GM12878 (cell line): ENCODE results near the gene PTAFR. TPM values are rescaled to one million over a fixed set of nuclear protein-coding genes. Genes with fewer than 3 reads are reported as not detected.

ENCODE experiments used
- ATAC-seq: fragments of 200-7000 bp; cut with Tn5 transposase; 3 replicates; pipeline ENCODE4 v1.9.1; 2020; ENCODE audit warnings: mild to moderate bottlenecking, moderate library complexity
- BruUV-seq: library from RNA; stranded (reverse); fragments of 400-500 nt; replicated peaks from 2 replicates; lab custom pipeline; 2021; lab: Mats Ljungman, UMichigan
- CTCF ChIA-PET: fragments of 300-600 bp; sonication (Branson Sonifier 250); formaldehyde crosslinking; extraction: SDS; loops from one replicate; lab custom pipeline; 2021; ENCODE audit warnings: inconsistent platforms; lab: Yijun Ruan, JAX
- POLR2A ChIA-PET: fragments of 350-600 bp; formaldehyde crosslinking; extraction: SDS; loops from one replicate; lab custom pipeline; 2021; ENCODE audit warnings: inconsistent platforms; lab: Charles Lee
- RAD21 ChIA-PET: fragments of 300-600 bp; sonication (Branson Sonifier 250); formaldehyde crosslinking; loops from one replicate; lab custom pipeline; 2023; ENCODE audit warnings: antibody characterized with exemption; ENCODE audit not compliant: unreplicated experiment; lab: Charles Lee
- SMC1A ChIA-PET: fragments of 300-600 bp; sonication (Branson Sonifier 250); formaldehyde crosslinking; loops from one replicate; lab custom pipeline; 2023; ENCODE audit not compliant: unreplicated experiment, uncharacterized antibody; lab: Charles Lee
- DNase-seq: peaks from one replicate; pipeline ENCODE4 v3.0.0-alpha.2; 2011; ENCODE audit warnings: low read depth, low spot score
- FAIRE-seq: peaks from 3 replicates; lab custom pipeline; 2011; peaks lifted over from hg19 to GRCh38; lab: Jason Lieb, UNC
- H2AFZ ChIP-seq: 2 replicates; pipeline ENCODE4 v1.6.0; 2011; ENCODE audit warnings: low read depth, low read length, control low read depth; ENCODE audit not compliant: control insufficient read depth
- H3K27ac ChIP-seq: 2 replicates; pipeline ENCODE4 v1.5.1; 2011; ENCODE audit warnings: control low read depth; ENCODE audit not compliant: control insufficient read depth, insufficient read depth
- H3K27me3 ChIP-seq, 2 experiments: replicated peaks in 1 of 2; 2 replicates each; pipeline versions ENCODE4 v1.6.0 to v1.6.1; 2011; ENCODE audit warnings: low read length in 1 of 2; ENCODE audit not compliant: control insufficient read depth in 2 of 2, insufficient read depth in 2 of 2
- H3K36me3 ChIP-seq, 2 experiments: 2 replicates each; pipeline ENCODE4 v1.5.1; 2011; ENCODE audit warnings: low read length in 1 of 2; ENCODE audit not compliant: control insufficient read depth in 2 of 2, insufficient read depth in 2 of 2
- H3K4me1 ChIP-seq: 2 replicates; pipeline ENCODE4 v1.6.1; 2011; ENCODE audit warnings: mild to moderate bottlenecking, low read length, moderate library complexity, mixed read lengths; ENCODE audit not compliant: control insufficient read depth, insufficient read depth
- H3K4me2 ChIP-seq: 2 replicates; pipeline ENCODE4 v1.6.0; 2011; ENCODE audit warnings: control low read depth; ENCODE audit not compliant: control insufficient read depth, insufficient read depth
- H3K4me3 ChIP-seq: fragments of 200-600 bp; sonication (generic); 2 replicates; pipeline ENCODE4 v1.5.1; 2016
- H3K79me2 ChIP-seq: 2 replicates; pipeline ENCODE4 v1.6.0; 2011; ENCODE audit warnings: low read length; ENCODE audit not compliant: control insufficient read depth, insufficient read depth
- H3K9ac ChIP-seq: 2 replicates; pipeline ENCODE4 v1.8.0; 2011; ENCODE audit warnings: low read length, control low read depth, mixed read lengths; ENCODE audit not compliant: control insufficient read depth, insufficient read depth
- H3K9me3 ChIP-seq: replicated peaks from 3 replicates; pipeline ENCODE4 v1.5.1; 2011; ENCODE audit warnings: mild to moderate bottlenecking, low read length; ENCODE audit not compliant: control insufficient read depth, insufficient read depth
- H4K20me1 ChIP-seq: 2 replicates; pipeline ENCODE4 v1.6.0; 2011; ENCODE audit not compliant: control insufficient read depth, insufficient read depth
- ATF2 ChIP-seq: IDR thresholded peaks from 2 replicates; pipeline ENCODE4 v1.6.1; 2012; ENCODE audit warnings: low read length, inconsistent platforms
- BRCA1 ChIP-seq: IDR thresholded peaks from 2 replicates; pipeline ENCODE4 v1.6.1; 2011; ENCODE audit warnings: low read depth, low read length, improper control_type of control experiment
- CBX5 ChIP-seq: sonication (generic); IDR thresholded peaks from 2 replicates; pipeline ENCODE4 v1.6.1; 2016; ENCODE audit warnings: low read depth, moderate library complexity, mild to moderate bottlenecking, inconsistent platforms
- CHD1 ChIP-seq: IDR thresholded peaks from 2 replicates; pipeline ENCODE4 v1.6.1; 2012; ENCODE audit warnings: low read depth, low read length, improper control_type of control experiment
- HDAC6 ChIP-seq: fragments of 200-600 bp; sonication (generic); IDR thresholded peaks from one replicate; pipeline ENCODE4 v1.8.0; 2017; ENCODE audit warnings: antibody characterized with exemption; ENCODE audit not compliant: unreplicated experiment
- HDGF ChIP-seq: fragments of 450-650 bp; IDR thresholded peaks from 2 replicates; pipeline ENCODE4 v1.6.1; 2016; ENCODE audit warnings: antibody characterized with exemption
- POLR2A ChIP-seq: IDR thresholded peaks from 2 replicates; pipeline ENCODE4 v1.6.1; 2011; ENCODE audit warnings: low read depth, mild to moderate bottlenecking, low read length
- RAD21 ChIP-seq: IDR thresholded peaks from 2 replicates; pipeline ENCODE4 v1.6.1; 2011; ENCODE audit warnings: mild to moderate bottlenecking, low read depth, low read length, moderate library complexity; ENCODE audit not compliant: insufficient read depth
- TARDBP ChIP-seq: IDR thresholded peaks from 2 replicates; pipeline ENCODE4 v1.6.1; 2016; ENCODE audit warnings: borderline replicate concordance
- TCF12 ChIP-seq: IDR thresholded peaks from 2 replicates; pipeline ENCODE4 v1.6.1; 2011; ENCODE audit warnings: low read depth, mild to moderate bottlenecking, low read length
- ZSCAN29 ChIP-seq: fragments of 450-650 bp; IDR thresholded peaks from 2 replicates; pipeline ENCODE4 v1.6.1; 2017; ENCODE audit warnings: mild to moderate bottlenecking, moderate library complexity
- WGBS: methylation state at CpG from one replicate; pipeline ENCODE4 v1.1.6; 2016; ENCODE audit warnings: low lambda C conversion rate; ENCODE audit not compliant: insufficient replicate concordance, insufficient coverage; ENCODE audit errors: missing lambda C conversion rate; 5-methylcytosine and 5-hydroxymethylcytosine counted together
- in situ Hi-C: fragments of 300-500 bp; cut with MboI; formaldehyde crosslinking; loops from 9 replicates; pipeline ENCODE4 v1.14.3; 2018; ENCODE audit warnings: mixed read lengths
- intact Hi-C: fragments of 100-400 bp; cut with micrococcal nuclease; formaldehyde crosslinking; loops from one replicate; pipeline ENCODE4 v1.14.2; 2022; ENCODE audit not compliant: unreplicated experiment
- polyA plus RNA-seq, 11 experiments: library from polyadenylated mRNA; depleted of rRNA in 4 of 11; unstranded in 6 of 11; stranded (reverse) in 5 of 11; fragments of >200 nt; fragmentation: Nextera tagmentation in 4 of 11; fragmentation: Illumina TruSeq in 1 of 11; extraction: Ambion mirVana in 4 of 11; extraction: Trizol in 1 of 11; gene quantifications; 1 replicate in 1 of 11; 2 replicates in 10 of 11; pipeline versions ENCODE4 v1.2.1 to v1.2.3, GENCODE V29; 2011 to 2016; ENCODE audit warnings: inconsistent platforms in 2 of 11, missing spikeins in 2 of 11, low read depth in 1 of 11
- total RNA-seq, 4 experiments: library from RNA; depleted of rRNA in 3 of 4; stranded (reverse); fragments of >200 nt in 3 of 4; fragmentation: Illumina TruSeq in 1 of 4; extraction: Trizol in 1 of 4; gene quantifications; 2 replicates each; pipeline versions ENCODE4 v1.2.1 to v1.2.3, GENCODE V29; 2013 to 2021
- TF ChIP-seq, protein P1 (sequence below): fragments of 450-650 bp; IDR thresholded peaks from 2 replicates; pipeline ENCODE4 v1.6.1; 2017; ENCODE audit warnings: low read depth, mild to moderate bottlenecking, moderate library complexity

Gene PTAFR
- total and polyA plus RNA-seq, 10 of the 15 experiments (the other 5 are each of a cell fraction or from before 2014, with no cell fraction given): 17.5 to 251 (median 27.7) TPM

DNA sequence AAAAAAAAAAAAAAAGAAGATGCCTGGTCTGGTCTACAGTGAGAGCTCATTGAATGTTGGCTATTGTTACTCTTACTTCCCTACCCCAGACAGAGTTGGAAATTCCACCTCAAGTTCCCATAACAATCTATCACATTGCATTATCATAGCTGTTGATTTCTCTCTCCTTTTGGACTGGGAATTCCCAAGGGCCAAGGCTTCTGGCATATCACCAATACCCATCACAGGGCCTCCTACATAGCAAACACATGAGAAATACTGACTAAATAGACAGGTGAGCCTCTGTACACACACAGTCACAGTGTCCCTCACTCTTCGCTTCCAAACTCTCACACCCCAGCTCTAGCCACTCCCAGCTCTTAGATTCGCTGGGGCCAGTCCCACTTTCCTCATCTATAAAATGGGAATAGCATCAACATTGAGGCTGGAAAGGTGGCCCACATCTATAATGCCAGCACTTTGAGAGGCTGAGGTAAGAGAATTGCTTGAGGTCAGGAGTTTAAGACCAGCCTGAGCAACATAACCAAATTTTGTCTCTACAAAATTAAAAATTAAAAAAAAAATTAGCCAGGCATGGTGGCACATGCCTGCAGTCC lies 6.4 kb downstream of the PTAFR start:
- Histone ChIP-seq H4K20me1 (no peaks in the 10 kb centered on the region), H3K79me2 (peaks cover 11% of the 10 kb centered on the region)
- POLR2A ChIA-PET: interaction anchor here (0.6 to 2.9 kb wide), 16 partner anchors 9 to 587 kb away, joined by 3 to 28 read pairs (median 4); no protein-coding TSS in a partner anchor

More for the DNA sequence above, 6.4 kb downstream of the PTAFR start:
- Histone ChIP-seq H3K9ac (no peak overlapping the region), H3K27ac (no peak overlapping the region; the same call in 1 of the 2 replicates), H3K4me2 (no peak overlapping the region), H3K9me3 (no peaks in the 10 kb centered on the region; the same call in 2 of the 3 replicates), H2AFZ (no peak overlapping the region), H3K27me3 (no peaks in the 10 kb centered on the region), H3K4me3 (no peak overlapping the region), H3K4me1 (peaks cover 58% of the 10 kb centered on the region), H3K36me3 (peaks cover 0 to 3% of the 10 kb centered on the region in 2 experiments; a peak in 1 of 4 replicates)
- BruUV-seq: no TSS peak
- peak; percentile 3; the same call in 1 of the 3 replicates for ATAC-seq
- intact Hi-C loops (loop anchor here (10.0 kb wide), 1 partner anchor 305 kb away; no protein-coding TSS in a partner anchor), in situ Hi-C loops (no loop called here)
- no peak for FAIRE-seq
- DNase-seq: no peak
- ChIA-PET CTCF (interaction anchor here (0.7 to 3.3 kb wide), 17 partner anchors 14 to 221 kb away, joined by 3 to 29 read pairs (median 4); no protein-coding TSS in a partner anchor), SMC1A (interaction anchor here (0.7 to 7.6 kb wide), 29 partner anchors 8 to 278 kb away, joined by 3 to 74 read pairs (median 5); partner anchors contain the start of genes ATP5IF1 and EYA3), RAD21 (interaction anchor here (0.6 to 9.6 kb wide), 24 partner anchors 8 to 193 kb away, joined by 3 to 119 read pairs (median 4); no protein-coding TSS in a partner anchor)
- TF ChIP-seq, protein P1, sequence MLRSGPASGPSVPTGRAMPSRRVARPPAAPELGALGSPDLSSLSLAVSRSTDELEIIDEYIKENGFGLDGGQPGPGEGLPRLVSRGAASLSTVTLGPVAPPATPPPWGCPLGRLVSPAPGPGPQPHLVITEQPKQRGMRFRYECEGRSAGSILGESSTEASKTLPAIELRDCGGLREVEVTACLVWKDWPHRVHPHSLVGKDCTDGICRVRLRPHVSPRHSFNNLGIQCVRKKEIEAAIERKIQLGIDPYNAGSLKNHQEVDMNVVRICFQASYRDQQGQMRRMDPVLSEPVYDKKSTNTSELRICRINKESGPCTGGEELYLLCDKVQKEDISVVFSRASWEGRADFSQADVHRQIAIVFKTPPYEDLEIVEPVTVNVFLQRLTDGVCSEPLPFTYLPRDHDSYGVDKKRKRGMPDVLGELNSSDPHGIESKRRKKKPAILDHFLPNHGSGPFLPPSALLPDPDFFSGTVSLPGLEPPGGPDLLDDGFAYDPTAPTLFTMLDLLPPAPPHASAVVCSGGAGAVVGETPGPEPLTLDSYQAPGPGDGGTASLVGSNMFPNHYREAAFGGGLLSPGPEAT: no peak
- TF ChIP-seq ZSCAN29 (no peak), TCF12 (no peak), RAD21 (no peak), HDAC6 (no peak), POLR2A (no peak), BRCA1 (no peak), HDGF (no peak), CHD1 (no peak), ATF2 (no peak), CBX5 (no peak), TARDBP (no peak)
- 98% methylated on average over 2 of the region's 2 CpGs for WGBS
